CD4-positive, alpha-beta T cell treated with Interleukin-21 for 1 hour (primary cell): ENCODE data around the gene MCM5.
"Not testable (repeated sequence)": the region's sequence is repeated elsewhere in the genome, so short reads cannot be mapped to it uniquely, and the experiment has no call there.

Experiments
- DNase-seq: peaks from one replicate; pipeline ENCODE4 v3.0.0-alpha.2; 2020

MCM5 gene

GRCh38 chr22:35399678-35400500 lies at the start of gene MCM5:
Gene MCM5 (plus strand): TSS chr22:35400140. CDS start chr22:35400439, 299 bp downstream.
- DNase-seq, result peak; percentile 98

- peak; percentile 90 for DNase-seq
These were observed 49.1 kb upstream of the MCM5 start for GRCh38 chr22:35350539-35351503.

GRCh38 chr22:35352214-35353111 lies 47.5 kb upstream of the MCM5 start:
- DNase-seq, result peak; percentile 41

- no peak for DNase-seq
These were observed 46.6 kb upstream of the MCM5 start for GRCh38 chr22:35353318-35353717.

- DNase-seq, result no peak
These were observed 45.9 kb upstream of the MCM5 start for GRCh38 chr22:35354068-35354467.

- DNase-seq, result no peak
These were observed 41.9 kb upstream of the MCM5 start for GRCh38 chr22:35357883-35358621.

GRCh38 chr22:35359380-35360065 lies 40.4 kb upstream of the MCM5 start:
- DNase-seq, result no peak

GRCh38 chr22:35361001-35361558 lies 38.9 kb upstream of the MCM5 start:
- no peak for DNase-seq

GRCh38 chr22:35363566-35364086 lies 36.3 kb upstream of the MCM5 start:
- DNase-seq, result no peak

- not testable (repeated sequence) for DNase-seq
These were observed 35.7 kb upstream of the MCM5 start for GRCh38 chr22:35364230-35364629.

- no peak for DNase-seq
These were observed 32.5 kb upstream of the MCM5 start for GRCh38 chr22:35367331-35367886.

- DNase-seq, result no peak
These were observed 31.6 kb upstream of the MCM5 start for GRCh38 chr22:35368386-35368785.

GRCh38 chr22:35369996-35370395 lies 29.9 kb upstream of the MCM5 start:
- no peak for DNase-seq

- no peak for DNase-seq
These were observed 26.2 kb upstream of the MCM5 start for GRCh38 chr22:35373781-35374180.

- DNase-seq, result no peak
These were observed 24.9 kb upstream of the MCM5 start for GRCh38 chr22:35375031-35375430.

- no peak for DNase-seq
These were observed 24.4 kb upstream of the MCM5 start for GRCh38 chr22:35375526-35375925.

GRCh38 chr22:35376728-35377472 lies 23.0 kb upstream of the MCM5 start:
- DNase-seq, result peak; percentile 55

- no peak for DNase-seq
These were observed 22.2 kb upstream of the MCM5 start for GRCh38 chr22:35377735-35378134.

GRCh38 chr22:35378621-35379020 lies 21.3 kb upstream of the MCM5 start:
- DNase-seq, result no peak
